Endothelial cell of umbilical vein (primary cell): Measurements from ENCODE around the gene CCDC188. TPM values are rescaled to one million over a fixed set of nuclear protein-coding genes. Genes with fewer than 3 reads are reported as not detected.

Experiments used
- BruUV-seq: library from RNA; stranded (reverse); fragments of 400-500 nt; replicated peaks from 2 replicates; lab custom pipeline; 2021; lab: Mats Ljungman, UMichigan
- CTCF ChIA-PET: fragments of 300-600, 350-600 bp; sonication (Branson Sonifier 250); formaldehyde crosslinking; loops from one replicate; lab custom pipeline; 2021; ENCODE audit warnings: antibody characterized with exemption, inconsistent platforms; lab: Charles Lee
- POLR2A ChIA-PET: fragments of 300-600, 350-600 bp; sonication (Branson Sonifier 250); formaldehyde crosslinking; loops from one replicate; lab custom pipeline; 2021; ENCODE audit warnings: antibody characterized with exemption, inconsistent platforms; lab: Charles Lee
- DNase-seq: peaks from one replicate; pipeline ENCODE4 v3.0.0-alpha.2; 2011; ENCODE audit warnings: low read depth, low spot score
- FAIRE-seq: peaks from 2 replicates; lab custom pipeline; 2011; peaks lifted over from hg19 to GRCh38; lab: Jason Lieb, UNC
- H2AFZ ChIP-seq: 2 replicates; pipeline ENCODE4 v1.6.0; 2012; ENCODE audit warnings: low read depth, low read length, control low read depth, inconsistent platforms
- H3K27ac ChIP-seq: 2 replicates; pipeline ENCODE4 v1.5.1; 2011; ENCODE audit warnings: low read depth, mild to moderate bottlenecking, control low read depth, low read length, moderate library complexity; ENCODE audit not compliant: insufficient read depth
- H3K27me3 ChIP-seq, 2 experiments: 2 replicates each; pipeline versions ENCODE4 v1.6.0 to v1.6.1; 2011; ENCODE audit warnings: low read length in 2 of 2, mixed read lengths in 1 of 2; ENCODE audit not compliant: control insufficient read depth in 2 of 2, insufficient read depth in 2 of 2
- H3K36me3 ChIP-seq, 2 experiments: 2 replicates in 1 of 2; 3 replicates in 1 of 2; pipeline ENCODE4 v1.5.1; 2011; ENCODE audit warnings: low read length in 2 of 2, mild to moderate bottlenecking in 1 of 2, moderate library complexity in 1 of 2; ENCODE audit not compliant: control insufficient read depth in 2 of 2, insufficient read depth in 2 of 2; ENCODE audit errors: extremely low read depth in 1 of 2
- H3K4me1 ChIP-seq: 3 replicates; pipeline ENCODE4 v1.5.1; 2011; ENCODE audit warnings: mild to moderate bottlenecking, low read length; ENCODE audit not compliant: control insufficient read depth, insufficient read depth; ENCODE audit errors: extremely low read depth
- H3K4me2 ChIP-seq: 2 replicates; pipeline ENCODE4 v1.6.1; 2011; ENCODE audit warnings: low read length, control low read depth, mixed read lengths; ENCODE audit not compliant: insufficient read depth
- H3K4me3 ChIP-seq, 3 experiments: fragments of 200-600 bp in 1 of 3; sonication (generic), shearing (Covaris generic) in 1 of 3; replicated peaks in 1 of 3; 2 replicates each; pipeline ENCODE4 v1.5.1; 2011 to 2016; ENCODE audit warnings: control low read depth in 3 of 3, low read length in 3 of 3, mild to moderate bottlenecking in 2 of 3, inconsistent platforms in 1 of 3, low read depth in 1 of 3, moderate library complexity in 1 of 3; ENCODE audit not compliant: insufficient read depth in 1 of 3
- H3K79me2 ChIP-seq: 2 replicates; pipeline ENCODE4 v1.6.0; 2012; ENCODE audit warnings: low read length, inconsistent platforms; ENCODE audit not compliant: control insufficient read depth, insufficient read depth
- H3K9ac ChIP-seq: replicated peaks from 2 replicates; pipeline ENCODE3; 2011; ENCODE audit warnings: low read length, control low read depth; ENCODE audit not compliant: insufficient read depth; ENCODE audit errors: extremely low read depth
- H3K9me1 ChIP-seq: replicated peaks from 3 replicates; pipeline ENCODE4 v1.6.0; 2011; ENCODE audit warnings: mild to moderate bottlenecking, low read length; ENCODE audit not compliant: control insufficient read depth, insufficient read depth; ENCODE audit errors: extremely low read depth
- H3K9me3 ChIP-seq: replicated peaks from 2 replicates; pipeline ENCODE4 v1.5.1; 2012; ENCODE audit warnings: low read length, inconsistent platforms; ENCODE audit not compliant: control insufficient read depth, insufficient read depth
- H4K20me1 ChIP-seq: replicated peaks from 2 replicates; pipeline ENCODE3; 2011; ENCODE audit warnings: mild to moderate bottlenecking, low read length; ENCODE audit not compliant: control insufficient read depth, insufficient read depth; ENCODE audit errors: extremely low read depth
- EZH2 ChIP-seq: IDR thresholded peaks from 2 replicates; pipeline ENCODE4 v1.6.1; 2012; ENCODE audit warnings: borderline replicate concordance, low read depth, mild to moderate bottlenecking, moderate library complexity, low read length, inconsistent platforms; ENCODE audit not compliant: severe bottlenecking
- FOS ChIP-seq: IDR thresholded peaks from 2 replicates; pipeline ENCODE4 v1.6.1; 2011; ENCODE audit warnings: mild to moderate bottlenecking, low read length, moderate library complexity, borderline replicate concordance; ENCODE audit not compliant: insufficient read depth
- GATA2 ChIP-seq: IDR thresholded peaks from 2 replicates; pipeline ENCODE4 v1.7.0; 2011; ENCODE audit warnings: low read depth, mild to moderate bottlenecking, moderate library complexity, mixed read lengths, low read length; ENCODE audit not compliant: insufficient read length, insufficient read depth
- JUN ChIP-seq: IDR thresholded peaks from 2 replicates; pipeline ENCODE4 v1.6.1; 2011; ENCODE audit warnings: borderline replicate concordance, low read depth; ENCODE audit not compliant: insufficient read length, insufficient read depth
- MYC ChIP-seq: IDR thresholded peaks from one replicate; pipeline ENCODE4 v1.6.1; 2011; ENCODE audit warnings: mild to moderate bottlenecking, low read depth, low read length
- POLR2A ChIP-seq: IDR thresholded peaks from 2 replicates; pipeline ENCODE4 v1.6.1; 2012; ENCODE audit warnings: low read depth, mild to moderate bottlenecking, control low read depth, low read length
- POLR2AphosphoS5 ChIP-seq: IDR thresholded peaks from 2 replicates; pipeline ENCODE4 v1.6.1; 2012; ENCODE audit warnings: low read depth, mild to moderate bottlenecking, control low read depth, low read length, moderate library complexity; ENCODE audit not compliant: insufficient read depth
- dilution Hi-C: fragments of 300-500 bp; cut with MboI; formaldehyde crosslinking; loops from one replicate; pipeline ENCODE4 v1.15.0; 2019; ENCODE audit warnings: low sequenced_read_pairs; ENCODE audit not compliant: extremely low pct_ligation_motif_present
- intact Hi-C: fragments of 100-400 bp; cut with micrococcal nuclease; formaldehyde crosslinking; loops from one replicate; pipeline ENCODE4 v1.10.0; 2022
- polyA plus RNA-seq, 4 experiments: library from polyadenylated mRNA; depleted of rRNA in 3 of 4; stranded (reverse) in 3 of 4; unstranded in 1 of 4; fragments of >200 nt; gene quantifications; 2 replicates each; pipeline versions ENCODE4 v1.2.1 to v1.2.3, GENCODE V29; 2011 to 2012; ENCODE audit warnings: missing spikeins in 1 of 4
- total RNA-seq: library from RNA; stranded (reverse); gene quantifications from 2 replicates; pipeline ENCODE4 v1.2.3, GENCODE V29; 2021
- TF ChIP-seq, protein P1 (sequence below), 2 donors: IDR thresholded peaks; 1 replicate in 1 of 2; 2 replicates in 1 of 2; pipeline ENCODE4 v1.5.1; 2011; ENCODE audit warnings: low read length in 2 of 2, mild to moderate bottlenecking in 2 of 2, moderate library complexity in 2 of 2, control low read depth in 1 of 2, inconsistent platforms in 1 of 2, low read depth in 1 of 2; ENCODE audit not compliant: insufficient read depth in 1 of 2; ENCODE audit errors: extremely low read depth in 1 of 2
- TF ChIP-seq, protein P2 (sequence below): IDR thresholded peaks from 2 replicates; pipeline ENCODE4 v1.6.1; 2011; ENCODE audit not compliant: insufficient read depth, insufficient read length

The CCDC188 gene
- total and polyA plus RNA-seq, 2 donors (not counting 3 experiments of a cell fraction or from before 2014, with no cell fraction given): 9.4 to 9.8 TPM

DNA sequence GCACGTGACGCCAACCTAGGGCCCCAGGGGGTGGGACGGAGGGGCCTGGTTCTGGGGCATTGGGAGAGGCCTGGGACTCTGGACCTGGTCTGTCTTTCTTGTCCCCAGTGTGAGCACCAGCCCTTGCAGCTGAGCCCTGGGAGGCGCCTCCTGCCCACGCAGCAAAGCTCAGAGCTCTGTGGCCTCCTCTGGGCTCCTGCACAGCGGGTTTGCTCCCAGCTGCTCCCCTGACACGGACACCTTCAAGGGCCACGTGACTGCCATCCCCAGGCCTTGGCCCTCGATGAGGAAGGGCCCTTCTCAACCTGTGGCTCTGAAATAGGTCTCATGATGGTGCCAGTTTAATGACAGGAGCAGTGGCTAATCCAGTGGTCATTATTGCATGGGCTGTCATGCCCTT, 31.5 kb upstream of the CCDC188 start:
- ChIA-PET CTCF (interaction anchor here (1.0 kb wide), 1 partner anchor 103 kb away, joined by 3 read pairs; no protein-coding TSS in a partner anchor), POLR2A (no interaction called here)
- intact Hi-C loops (no loop called here), dilution Hi-C loops (no loop called here)
- no peaks in the 10 kb centered on the region for H3K9me1 ChIP-seq
- H3K4me1 ChIP-seq: no peaks in the 10 kb centered on the region
- no peak overlapping the region for H3K9ac ChIP-seq
- H3K4me3 ChIP-seq: no peak overlapping the region
- H3K27me3 ChIP-seq: no peaks in the 10 kb centered on the region
- H3K79me2 ChIP-seq: no peaks in the 10 kb centered on the region
- H3K9me3 ChIP-seq: no peaks in the 10 kb centered on the region
- H4K20me1 ChIP-seq: no peaks in the 10 kb centered on the region
- BruUV-seq: no TSS peak
- no peaks in the 10 kb centered on the region for H3K36me3 ChIP-seq
- DNase-seq (no peak), FAIRE-seq (no peak)
- H3K27ac ChIP-seq: no peak overlapping the region
- H3K4me2 ChIP-seq: no peak overlapping the region
- no peak for TF ChIP-seq JUN
- H2AFZ ChIP-seq: no peak overlapping the region

DNA sequence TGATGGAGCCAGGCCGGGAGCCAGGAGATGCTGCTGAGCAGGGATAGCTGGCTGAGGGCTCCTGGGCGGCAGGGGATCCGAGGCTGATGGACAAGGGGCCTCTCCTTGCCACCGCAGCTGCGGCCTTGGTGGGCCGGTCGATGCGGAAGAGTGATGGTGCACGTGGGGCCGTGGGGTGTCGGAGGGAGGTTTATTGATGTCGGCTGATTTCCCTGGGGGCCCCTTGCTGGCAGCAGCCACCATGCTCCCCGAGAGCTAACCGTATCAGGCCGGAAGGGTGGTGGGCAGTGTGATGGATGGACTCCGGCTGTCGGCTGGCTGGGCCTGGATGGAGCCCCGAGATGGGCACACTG, 31.0 kb upstream of the CCDC188 start:
- Histone ChIP-seq H3K4me3 (no peak overlapping the region), H3K27ac (no peak overlapping the region), H3K9ac (no peak overlapping the region), H3K79me2 (no peaks in the 10 kb centered on the region), H3K4me2 (no peak overlapping the region), H3K27me3 (no peaks in the 10 kb centered on the region), H3K4me1 (no peaks in the 10 kb centered on the region), H3K9me3 (no peaks in the 10 kb centered on the region), H3K9me1 (no peaks in the 10 kb centered on the region), H2AFZ (no peak overlapping the region), H3K36me3 (no peaks in the 10 kb centered on the region), H4K20me1 (no peaks in the 10 kb centered on the region)
- POLR2A ChIA-PET: no interaction called here
- CTCF ChIA-PET: interaction anchor here (1.0 kb wide), 1 partner anchor 104 kb away, joined by 3 read pairs; no protein-coding TSS in a partner anchor
- intact Hi-C loops: no loop called here
- no peak for DNase-seq
- TF ChIP-seq POLR2A (no peak), POLR2AphosphoS5 (no peak), MYC (no peak), EZH2 (no peak), JUN (no peak), GATA2 (no peak), FOS (no peak)
- TF ChIP-seq, protein P1, sequence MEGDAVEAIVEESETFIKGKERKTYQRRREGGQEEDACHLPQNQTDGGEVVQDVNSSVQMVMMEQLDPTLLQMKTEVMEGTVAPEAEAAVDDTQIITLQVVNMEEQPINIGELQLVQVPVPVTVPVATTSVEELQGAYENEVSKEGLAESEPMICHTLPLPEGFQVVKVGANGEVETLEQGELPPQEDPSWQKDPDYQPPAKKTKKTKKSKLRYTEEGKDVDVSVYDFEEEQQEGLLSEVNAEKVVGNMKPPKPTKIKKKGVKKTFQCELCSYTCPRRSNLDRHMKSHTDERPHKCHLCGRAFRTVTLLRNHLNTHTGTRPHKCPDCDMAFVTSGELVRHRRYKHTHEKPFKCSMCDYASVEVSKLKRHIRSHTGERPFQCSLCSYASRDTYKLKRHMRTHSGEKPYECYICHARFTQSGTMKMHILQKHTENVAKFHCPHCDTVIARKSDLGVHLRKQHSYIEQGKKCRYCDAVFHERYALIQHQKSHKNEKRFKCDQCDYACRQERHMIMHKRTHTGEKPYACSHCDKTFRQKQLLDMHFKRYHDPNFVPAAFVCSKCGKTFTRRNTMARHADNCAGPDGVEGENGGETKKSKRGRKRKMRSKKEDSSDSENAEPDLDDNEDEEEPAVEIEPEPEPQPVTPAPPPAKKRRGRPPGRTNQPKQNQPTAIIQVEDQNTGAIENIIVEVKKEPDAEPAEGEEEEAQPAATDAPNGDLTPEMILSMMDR (IDR thresholded peaks at IDR 0.05; ENCODE audit: extremely low read depth in 1 of 2, insufficient read depth in 1 of 2, low read depth in 1 of 2, low read length in 2 of 2): no peak
- TF ChIP-seq, protein P2, sequence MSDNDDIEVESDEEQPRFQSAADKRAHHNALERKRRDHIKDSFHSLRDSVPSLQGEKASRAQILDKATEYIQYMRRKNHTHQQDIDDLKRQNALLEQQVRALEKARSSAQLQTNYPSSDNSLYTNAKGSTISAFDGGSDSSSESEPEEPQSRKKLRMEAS: no peak
- FAIRE-seq: no peak
- dilution Hi-C loops: no loop called here
- BruUV-seq: no TSS peak
